Calu3 (cell line): Measurements from ENCODE around the gene ANKRD18A. TPM values are rescaled to one million over a fixed set of nuclear protein-coding genes. Genes with fewer than 3 reads are reported as not detected.

Experiments used
- BruUV-seq: library from RNA; stranded (reverse); fragments of 400-500 nt; replicated peaks from 2 replicates; lab custom pipeline; 2021; lab: Mats Ljungman, UMichigan
- CTCF ChIA-PET: fragments of 300-600 bp; sonication (Branson Sonifier 250); formaldehyde crosslinking; loops from one replicate; lab custom pipeline; 2022; ENCODE audit warnings: antibody characterized with exemption; lab: Charles Lee
- DNase-seq: peaks from one replicate; pipeline ENCODE4 v3.0.0; 2022
- H3K27ac Mint-ChIP-seq: one replicate; pipeline ENCODE4 v1.8.0; 2022; ENCODE audit warnings: mixed read lengths; ENCODE audit not compliant: unreplicated experiment
- H3K27me3 Mint-ChIP-seq: one replicate; pipeline ENCODE4 v1.8.0; 2022; ENCODE audit warnings: mixed read lengths; ENCODE audit not compliant: unreplicated experiment
- H3K36me3 Mint-ChIP-seq: one replicate; pipeline ENCODE4 v1.8.0; 2022; ENCODE audit warnings: mild to moderate bottlenecking, moderate library complexity, mixed read lengths; ENCODE audit not compliant: insufficient read depth, unreplicated experiment
- H3K4me1 Mint-ChIP-seq: one replicate; pipeline ENCODE4 v1.8.0; 2022; ENCODE audit warnings: mild to moderate bottlenecking, low read depth, mixed read lengths; ENCODE audit not compliant: unreplicated experiment
- H3K4me3 Mint-ChIP-seq: one replicate; pipeline ENCODE4 v1.8.0; 2022; ENCODE audit warnings: mild to moderate bottlenecking, low read depth, moderate library complexity, mixed read lengths; ENCODE audit not compliant: unreplicated experiment
- H3K9me3 Mint-ChIP-seq: one replicate; pipeline ENCODE4 v1.8.0; 2022; ENCODE audit warnings: low read depth, mixed read lengths; ENCODE audit not compliant: unreplicated experiment
- intact Hi-C: fragments of 100-400 bp; cut with micrococcal nuclease; formaldehyde crosslinking; loops from one replicate; pipeline ENCODE4 v1.10.0; 2022; ENCODE audit not compliant: unreplicated experiment
- total RNA-seq: library from RNA; stranded (reverse); gene quantifications from 2 replicates; pipeline ENCODE4 v1.2.3, GENCODE V29; 2022
- TF ChIP-seq, protein P1 (sequence below): fragments of 200-600 bp; IDR thresholded peaks from one replicate; pipeline ENCODE4 v1.8.0; 2022; ENCODE audit warnings: antibody characterized with exemption; ENCODE audit not compliant: unreplicated experiment

The ANKRD18A gene
- total RNA-seq, 1 experiment from 2014 or later, result 27.3 TPM

GRCh38 chr9:38526591-38526990 lies 93.8 kb downstream of the ANKRD18A start:
- no peaks in the 10 kb centered on the region for H3K27me3 Mint-ChIP-seq
- no peak for DNase-seq
- intact Hi-C loops, result no loop called here
- TF ChIP-seq, protein P1, sequence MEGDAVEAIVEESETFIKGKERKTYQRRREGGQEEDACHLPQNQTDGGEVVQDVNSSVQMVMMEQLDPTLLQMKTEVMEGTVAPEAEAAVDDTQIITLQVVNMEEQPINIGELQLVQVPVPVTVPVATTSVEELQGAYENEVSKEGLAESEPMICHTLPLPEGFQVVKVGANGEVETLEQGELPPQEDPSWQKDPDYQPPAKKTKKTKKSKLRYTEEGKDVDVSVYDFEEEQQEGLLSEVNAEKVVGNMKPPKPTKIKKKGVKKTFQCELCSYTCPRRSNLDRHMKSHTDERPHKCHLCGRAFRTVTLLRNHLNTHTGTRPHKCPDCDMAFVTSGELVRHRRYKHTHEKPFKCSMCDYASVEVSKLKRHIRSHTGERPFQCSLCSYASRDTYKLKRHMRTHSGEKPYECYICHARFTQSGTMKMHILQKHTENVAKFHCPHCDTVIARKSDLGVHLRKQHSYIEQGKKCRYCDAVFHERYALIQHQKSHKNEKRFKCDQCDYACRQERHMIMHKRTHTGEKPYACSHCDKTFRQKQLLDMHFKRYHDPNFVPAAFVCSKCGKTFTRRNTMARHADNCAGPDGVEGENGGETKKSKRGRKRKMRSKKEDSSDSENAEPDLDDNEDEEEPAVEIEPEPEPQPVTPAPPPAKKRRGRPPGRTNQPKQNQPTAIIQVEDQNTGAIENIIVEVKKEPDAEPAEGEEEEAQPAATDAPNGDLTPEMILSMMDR, result no peak
- H3K4me3 Mint-ChIP-seq, result no peak overlapping the region
- H3K27ac Mint-ChIP-seq, result no peak overlapping the region
- H3K9me3 Mint-ChIP-seq, result no peaks in the 10 kb centered on the region
- no peaks in the 10 kb centered on the region for H3K4me1 Mint-ChIP-seq
- no TSS peak for BruUV-seq
- no peaks in the 10 kb centered on the region for H3K36me3 Mint-ChIP-seq
- CTCF ChIA-PET, result no interaction called here

DNA sequence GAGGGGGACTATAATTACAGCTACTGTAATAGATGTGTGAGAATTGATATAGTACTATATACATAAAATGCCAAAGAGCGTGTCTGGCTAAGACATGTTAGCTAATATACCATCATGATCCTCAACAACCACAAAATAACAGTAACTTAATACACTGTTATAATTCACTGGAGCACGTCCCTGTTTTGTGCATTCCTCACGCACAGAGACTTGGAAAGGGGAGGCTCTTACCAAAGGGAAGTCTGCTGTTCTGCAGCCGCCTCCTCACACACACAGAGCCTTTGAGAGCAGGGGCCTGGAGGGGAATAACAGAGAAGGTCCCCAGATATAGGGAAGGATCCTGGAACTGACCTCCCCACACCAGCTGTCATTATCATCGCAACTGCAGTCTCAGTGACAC lies 97.3 kb downstream of the ANKRD18A start:
- CTCF ChIA-PET, result no interaction called here
- TF ChIP-seq, protein P1, result no peak
- no peak overlapping the region for H3K27ac Mint-ChIP-seq

DNA sequence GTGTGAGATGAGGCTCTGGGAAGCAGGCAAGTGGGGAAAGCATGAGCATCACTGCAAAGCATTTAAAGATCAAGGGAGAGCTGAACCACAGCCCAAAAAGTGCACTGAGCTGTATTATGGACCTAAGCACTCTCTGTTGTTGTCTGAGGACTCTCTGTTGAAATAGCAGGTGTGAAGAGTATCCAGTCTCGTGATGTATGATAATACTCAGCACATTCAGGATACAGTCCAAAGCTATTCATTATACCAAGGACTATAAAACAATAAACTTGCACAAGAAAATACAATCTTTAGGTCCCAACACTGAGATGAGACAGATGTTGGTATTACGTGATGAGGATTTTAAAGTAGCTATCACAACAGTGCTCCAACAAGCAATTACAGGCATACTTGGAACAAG lies 98.6 kb downstream of the ANKRD18A start:
- no TSS peak for BruUV-seq
- Mint-ChIP-seq H3K36me3 (no peaks in the 10 kb centered on the region), H3K4me3 (no peak overlapping the region), H3K27me3 (no peaks in the 10 kb centered on the region), H3K9me3 (no peaks in the 10 kb centered on the region), H3K4me1 (no peaks in the 10 kb centered on the region), H3K27ac (no peak overlapping the region)
- TF ChIP-seq, protein P1, result no peak
- intact Hi-C loops, result no loop called here
- DNase-seq, result no peak
- CTCF ChIA-PET, result no interaction called here

More for the DNA sequence above, 97.3 kb downstream of the ANKRD18A start:
- no peak overlapping the region for H3K4me3 Mint-ChIP-seq
- no peaks in the 10 kb centered on the region for H3K4me1 Mint-ChIP-seq
- intact Hi-C loops, result no loop called here
- DNase-seq, result no peak
- no peaks in the 10 kb centered on the region for H3K36me3 Mint-ChIP-seq
- no TSS peak for BruUV-seq
- H3K27me3 Mint-ChIP-seq, result no peaks in the 10 kb centered on the region
- H3K9me3 Mint-ChIP-seq, result no peaks in the 10 kb centered on the region

Other genes starting within 250 kb of the ANKRD18A start
- gene ALDH1B1, start 227.9 kb downstream of the ANKRD18A start, total RNA-seq, result 13.3 and 15.2 TPM in 2 replicates
- gene IGFBPL1, start 196.1 kb downstream of the ANKRD18A start, total RNA-seq, result 2.0 and 4.6 TPM in 2 replicates
- gene FAM240B, start 99.5 kb upstream of the ANKRD18A start, total RNA-seq, result not detected in 2 replicates